CD4-positive, alpha-beta T cell treated with Interleukin-2 at 100 ng/mL for 4 hours (primary cell): ENCODE results near the gene YPEL4.

Experiments
- DNase-seq: peaks from one replicate; pipeline ENCODE4 v3.0.0-alpha.2; 2020; ENCODE audit warnings: low spot score

YPEL4 gene

DNA sequence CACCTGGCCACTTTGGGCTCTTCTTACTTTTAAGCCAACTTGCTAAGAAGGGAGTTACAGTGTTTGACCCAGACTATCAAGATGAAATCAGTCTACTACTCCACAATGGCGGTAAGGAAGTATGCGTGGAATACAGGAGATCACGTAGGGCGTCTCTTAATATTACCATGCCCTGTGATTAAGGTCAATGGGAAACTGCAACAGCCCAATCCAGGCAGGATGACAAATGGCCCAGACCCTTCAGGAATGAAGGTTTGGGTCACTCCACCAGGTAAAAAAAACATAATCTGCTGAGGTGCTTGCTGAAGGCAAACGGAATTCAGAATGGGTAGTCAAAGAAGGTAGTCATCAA, 1.0 kb upstream of the YPEL4 start:
- DNase-seq: no peak

DNA sequence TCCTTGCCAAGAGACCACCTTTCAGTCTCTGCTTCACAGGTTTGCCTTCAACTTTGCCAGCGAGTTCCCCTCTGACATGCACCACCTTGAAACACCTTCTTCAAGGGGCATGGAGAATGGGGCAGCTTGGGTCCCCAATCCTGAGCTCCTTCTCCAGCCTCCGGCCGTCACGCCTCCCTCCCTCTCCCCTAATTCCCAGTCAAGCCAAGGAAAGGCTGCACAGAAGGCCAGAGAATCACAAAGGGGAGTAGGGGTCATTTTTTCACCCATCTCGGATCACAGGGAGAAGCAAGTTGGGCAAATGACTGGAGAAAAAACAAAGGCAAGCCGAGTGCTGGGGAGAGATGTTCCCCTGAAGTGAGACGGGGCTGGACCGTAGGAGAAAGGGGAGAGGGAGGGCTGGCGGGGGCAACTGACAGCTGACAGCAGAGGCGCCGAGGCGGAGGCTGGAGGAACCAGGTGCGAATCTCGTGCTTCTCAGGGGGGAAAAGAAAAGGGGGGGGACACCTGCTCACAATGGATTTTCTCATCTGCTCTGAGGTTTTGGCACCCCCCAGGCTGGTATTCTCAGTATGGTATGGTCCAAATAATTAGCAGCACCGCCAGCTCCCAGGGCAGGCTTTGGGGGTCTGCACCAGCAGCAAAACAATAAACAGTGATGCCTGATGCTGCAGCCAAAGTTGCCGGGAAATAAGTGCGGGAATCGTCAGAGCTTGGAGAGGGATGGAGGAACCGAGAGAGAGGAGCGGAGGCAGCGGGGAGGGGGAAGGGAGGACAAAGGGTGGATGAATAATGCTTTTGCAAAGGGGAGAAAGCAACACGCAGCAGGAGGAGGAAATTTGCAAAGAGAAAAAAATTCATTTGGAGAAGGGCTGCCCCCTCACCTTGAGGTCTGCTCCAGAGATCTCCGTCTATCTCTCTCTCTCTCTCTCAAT, 644 bp downstream of the YPEL4 start:
- DNase-seq: no peak

GRCh38 chr11:57647960-57648800, 1.5 kb downstream of the YPEL4 start:
- DNase-seq: no peak

DNA sequence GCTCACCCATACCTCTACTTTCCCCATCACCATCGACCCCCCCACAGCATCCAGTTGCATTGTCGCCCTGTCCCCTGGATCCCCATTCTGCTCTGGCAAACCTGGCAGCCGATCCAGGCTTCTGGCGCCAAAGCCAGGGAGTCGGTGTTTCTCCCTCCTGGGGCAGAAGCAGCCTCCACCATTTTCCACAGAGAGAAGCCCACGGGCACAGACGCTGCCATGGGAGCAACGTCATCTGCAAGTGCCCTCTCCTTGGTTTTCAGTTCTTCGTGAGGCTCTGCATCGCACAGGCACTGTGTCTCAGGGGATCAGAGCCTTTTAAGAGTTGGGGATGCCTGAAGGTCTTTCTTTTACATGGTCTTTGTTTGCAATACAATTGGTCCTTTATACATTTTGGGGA, 2.3 kb downstream of the YPEL4 start:
- no peak for DNase-seq

- no peak for DNase-seq
These were observed 2.9 kb downstream of the YPEL4 start for GRCh38 chr11:57646799-57647303.

DNA sequence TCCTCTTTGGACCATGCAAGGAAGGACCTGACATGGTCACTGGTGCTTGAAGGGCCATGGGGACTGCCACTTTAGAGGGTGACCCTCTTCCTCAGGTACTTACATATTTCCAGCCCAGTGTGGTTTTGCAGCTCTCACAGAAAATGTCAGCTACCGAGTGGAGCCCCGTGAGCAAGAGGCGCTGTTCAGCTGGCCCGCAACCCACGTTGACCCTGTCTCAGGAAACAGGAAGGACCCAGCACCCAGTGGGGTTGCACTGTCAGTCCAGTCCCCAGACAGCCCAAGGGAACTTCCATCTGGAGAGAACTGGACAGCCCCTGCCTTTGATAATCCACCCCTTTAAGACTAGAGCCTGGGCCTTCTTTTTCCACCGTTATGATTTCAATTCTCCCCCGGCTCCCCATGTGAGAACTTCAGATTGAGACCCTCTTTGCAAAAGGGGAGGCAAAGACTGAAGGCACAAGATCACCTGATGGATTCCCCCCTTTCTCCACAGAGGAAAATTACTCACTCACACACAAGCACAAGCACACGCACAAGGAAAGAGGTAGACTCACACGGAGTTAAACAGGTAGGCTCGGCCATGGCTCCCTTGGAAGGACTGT, 3.4 kb downstream of the YPEL4 start:
- DNase-seq: no peak

DNA sequence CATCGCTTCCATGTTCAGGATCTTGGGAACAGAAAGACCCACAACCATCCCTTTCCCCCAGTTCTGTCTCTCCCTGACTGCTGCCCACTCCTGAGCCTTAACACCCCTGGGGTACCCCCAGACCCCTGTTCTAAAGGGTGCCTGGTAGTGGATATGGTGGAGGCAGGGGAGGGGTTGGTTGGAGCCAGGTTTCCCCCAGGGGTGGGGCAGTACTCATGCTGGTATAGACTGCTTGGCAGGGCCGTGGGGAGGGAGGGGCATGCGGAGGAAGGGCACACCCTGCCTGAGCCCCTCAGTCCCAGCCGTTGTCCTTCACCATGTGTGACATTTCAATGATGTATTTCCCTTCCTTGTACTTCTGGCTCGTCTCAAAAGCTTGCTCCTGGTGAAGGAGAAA, 4.0 kb downstream of the YPEL4 start:
- DNase-seq: no peak

DNA sequence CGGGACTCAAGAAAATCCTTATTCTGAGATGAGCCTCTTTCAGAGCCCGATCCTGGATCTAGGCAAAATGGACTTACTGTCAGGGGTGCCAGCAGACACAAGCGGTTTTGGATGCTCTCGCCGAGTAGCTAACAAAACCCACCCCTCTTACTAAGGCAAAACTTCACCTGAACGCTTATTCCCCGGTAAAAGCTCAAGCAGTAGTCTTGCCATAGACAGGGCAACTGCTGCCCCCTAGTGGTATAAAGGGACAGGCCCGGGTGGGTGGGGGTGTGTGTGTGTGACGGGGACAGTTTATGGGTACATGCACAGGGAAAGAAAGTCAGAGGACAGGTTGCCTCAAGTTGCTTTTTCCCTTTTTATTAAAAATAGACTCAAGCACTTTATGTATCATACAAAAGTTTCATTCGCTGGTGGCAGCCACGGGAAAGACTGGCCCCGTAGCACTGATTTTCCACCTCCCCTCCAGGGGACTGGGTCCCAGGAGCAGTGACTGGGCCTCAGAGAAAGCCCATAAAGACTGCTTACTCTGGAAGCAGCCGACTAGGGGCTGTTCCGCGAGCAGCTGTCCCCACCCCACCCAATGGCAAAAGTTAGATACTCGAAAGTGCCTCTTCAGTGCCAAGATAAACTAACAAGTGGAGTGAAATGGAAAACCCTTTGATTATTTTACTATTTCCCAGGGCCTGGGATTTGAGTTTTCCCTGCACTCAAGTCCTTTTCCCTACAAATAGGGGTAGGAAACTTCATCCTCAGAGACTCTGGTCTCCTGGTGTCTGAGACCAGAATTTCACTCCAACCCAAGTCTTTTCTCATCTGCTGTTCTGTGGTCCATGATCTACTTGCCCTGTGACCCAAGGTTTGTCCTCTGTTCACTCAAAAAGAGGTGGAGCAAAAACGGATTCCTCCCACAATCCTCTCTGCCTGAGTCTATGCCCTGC, 4.7 kb downstream of the YPEL4 start:
- peak; percentile 93 for DNase-seq

GRCh38 chr11:57643802-57644201, 5.9 kb downstream of the YPEL4 start:
- DNase-seq: no peak

DNA sequence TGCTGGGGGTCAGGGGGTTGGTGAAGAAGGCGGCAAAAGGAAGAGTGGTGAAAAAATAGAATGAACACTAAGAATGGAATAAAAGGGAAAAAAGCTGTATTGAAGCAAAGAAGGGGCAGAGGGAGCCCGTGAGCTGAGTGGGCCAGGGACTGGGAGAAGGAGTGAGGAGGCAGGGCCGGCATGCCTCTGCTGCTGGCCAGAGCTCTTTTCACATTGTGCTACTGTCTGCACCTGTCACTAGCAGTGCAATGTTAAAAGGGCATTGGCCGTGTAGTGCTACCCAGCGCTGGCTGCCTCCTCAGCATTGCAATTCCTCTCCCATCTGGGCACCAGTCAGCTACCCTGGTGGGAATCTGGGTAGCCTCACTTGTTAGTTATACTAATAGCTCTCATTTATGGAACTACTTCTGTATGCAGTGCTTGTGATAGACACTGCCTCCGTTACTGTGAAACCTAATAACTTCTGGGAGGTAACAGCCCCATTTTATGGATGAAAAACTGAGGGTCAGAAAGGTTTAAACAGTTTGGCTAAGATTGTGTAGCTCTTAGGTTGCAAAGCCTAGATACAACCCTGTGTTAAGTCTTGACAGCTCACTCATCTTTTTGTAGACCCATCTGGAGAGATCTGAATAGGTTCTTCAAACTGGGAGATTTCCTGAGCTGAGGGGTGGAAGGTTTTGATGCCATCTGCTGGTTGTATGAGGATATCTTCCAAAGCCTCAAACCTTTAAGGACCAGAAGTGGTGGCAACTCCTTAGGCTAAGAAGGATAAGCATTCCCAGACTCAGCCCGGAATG, 8.5 kb downstream of the YPEL4 start:
- DNase-seq: peak; percentile 46

DNA sequence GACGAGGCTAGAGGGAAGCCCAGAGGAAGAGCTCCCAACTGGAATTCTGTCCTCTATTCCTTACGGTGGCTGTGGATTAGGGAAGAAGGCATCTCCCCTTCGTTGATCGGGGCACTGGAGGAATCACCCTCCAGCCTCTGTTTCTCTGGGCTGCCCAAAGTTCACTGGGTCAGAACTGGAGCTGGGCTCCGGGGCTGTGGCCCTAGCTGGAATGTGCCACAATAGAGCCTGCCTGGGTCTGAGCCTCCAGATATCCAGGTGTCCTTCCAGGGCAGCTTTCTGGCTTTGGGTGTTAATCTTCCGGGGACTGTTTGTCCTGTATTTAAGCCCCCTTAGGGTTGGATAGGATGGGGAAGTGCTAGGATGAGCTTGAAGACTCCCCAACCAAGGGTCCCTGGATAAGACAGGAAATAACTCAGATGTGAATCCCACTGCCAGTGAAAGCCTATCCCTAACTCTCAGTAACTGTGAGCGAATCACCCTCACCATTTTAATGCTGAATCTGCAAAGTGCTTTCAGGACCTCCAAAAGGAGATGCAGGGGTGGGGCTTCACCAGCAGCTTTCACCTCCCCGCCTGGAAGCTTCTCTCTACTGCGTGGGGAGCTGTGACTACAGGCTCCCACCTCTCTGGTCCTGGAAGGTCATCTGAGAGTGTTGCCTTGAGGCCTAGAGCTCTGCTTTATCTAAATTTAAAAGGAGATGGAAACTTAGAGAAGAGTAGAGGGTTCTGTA, 9.5 kb downstream of the YPEL4 start:
- DNase-seq: no peak

DNA sequence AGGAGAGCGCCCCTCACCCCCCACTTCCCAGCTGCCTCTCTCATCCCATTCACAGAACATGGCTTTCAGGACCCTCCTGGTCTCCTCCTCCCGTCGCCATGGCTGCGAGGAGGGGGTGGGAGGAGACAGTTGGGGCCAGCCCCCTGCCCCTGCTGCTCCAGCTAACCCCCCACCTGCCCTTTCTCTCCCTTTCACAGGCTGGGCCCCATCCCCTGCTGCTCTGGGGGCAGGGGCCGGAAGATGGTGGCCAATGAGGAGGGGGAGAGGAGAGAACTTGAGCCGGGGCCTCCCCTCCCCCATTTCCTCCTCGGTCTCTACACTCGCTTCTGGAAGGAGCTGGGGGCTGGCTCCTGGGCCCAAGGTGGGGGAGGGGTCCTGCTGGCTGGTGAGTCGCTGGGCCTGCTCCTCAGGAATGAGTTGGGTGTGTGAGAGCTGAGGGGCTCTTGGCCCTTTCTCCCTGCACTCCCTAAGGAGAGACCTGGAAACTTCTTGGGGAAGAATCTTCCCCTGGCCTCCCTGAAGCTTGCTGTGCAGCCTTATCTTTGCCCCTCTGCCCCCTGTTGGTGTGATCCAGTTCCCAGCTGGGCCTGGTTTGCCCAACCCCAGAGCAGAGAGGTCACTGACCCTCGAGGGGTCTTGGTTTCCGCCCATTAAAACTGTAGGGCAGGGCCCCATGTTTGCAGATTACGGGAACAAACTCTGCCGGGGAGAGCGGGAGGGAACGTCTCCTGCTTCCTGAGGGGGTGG, 10.2 kb downstream of the YPEL4 start:
- DNase-seq: no peak

DNA sequence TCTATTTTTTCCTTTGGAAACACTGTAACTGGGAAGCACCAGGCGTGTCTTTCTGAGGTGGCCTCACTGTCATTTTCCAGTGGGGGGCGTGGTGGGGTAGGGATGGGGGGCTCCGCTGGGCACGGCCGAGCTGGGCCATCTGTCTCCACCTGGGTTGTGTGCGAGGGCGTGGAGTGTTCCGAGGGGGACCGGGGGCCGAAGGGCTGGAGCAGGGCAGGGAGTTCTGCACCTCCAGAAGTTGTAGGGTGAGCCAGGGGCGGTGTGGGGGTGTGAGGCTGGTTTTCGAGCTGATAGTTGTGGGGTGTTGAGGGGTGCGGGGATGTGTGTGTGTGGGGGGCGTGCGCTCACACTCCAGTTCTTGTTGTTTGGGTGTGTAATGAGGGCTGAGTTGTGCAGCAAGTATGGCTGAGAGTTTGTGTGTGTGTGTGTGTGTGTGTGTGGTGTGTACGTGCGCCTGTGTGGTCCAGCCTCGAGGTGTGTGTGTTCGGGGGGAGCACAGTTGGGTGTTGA, 10.8 kb downstream of the YPEL4 start:
- no peak for DNase-seq

GRCh38 chr11:57638005-57638781, 11.5 kb downstream of the YPEL4 start:
- DNase-seq: no peak

DNA sequence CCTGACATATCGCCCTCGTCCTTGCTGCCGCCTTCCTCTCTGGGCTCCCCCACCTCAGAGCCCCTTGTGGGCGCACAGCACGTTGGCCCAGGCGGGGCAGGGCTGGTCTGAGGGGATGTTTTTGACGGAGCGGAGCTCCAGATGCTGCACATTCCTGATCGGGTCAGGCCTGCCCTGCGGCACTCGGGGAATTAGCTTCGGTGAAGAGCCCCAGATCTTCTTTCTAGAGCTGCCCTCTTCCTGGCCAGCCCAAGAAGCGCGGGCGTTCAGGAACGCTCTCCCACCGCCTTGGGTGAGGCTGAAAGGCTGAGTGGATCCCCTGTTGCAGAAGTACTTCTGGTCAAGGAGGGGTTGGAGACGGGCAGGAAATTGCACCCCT, 12.1 kb downstream of the YPEL4 start:
- no peak for DNase-seq

GRCh38 chr11:57635246-57635645, 14.5 kb downstream of the YPEL4 start:
- no peak for DNase-seq

- no peak for DNase-seq
These were observed 15.4 kb downstream of the YPEL4 start for GRCh38 chr11:57634311-57634710.

DNA sequence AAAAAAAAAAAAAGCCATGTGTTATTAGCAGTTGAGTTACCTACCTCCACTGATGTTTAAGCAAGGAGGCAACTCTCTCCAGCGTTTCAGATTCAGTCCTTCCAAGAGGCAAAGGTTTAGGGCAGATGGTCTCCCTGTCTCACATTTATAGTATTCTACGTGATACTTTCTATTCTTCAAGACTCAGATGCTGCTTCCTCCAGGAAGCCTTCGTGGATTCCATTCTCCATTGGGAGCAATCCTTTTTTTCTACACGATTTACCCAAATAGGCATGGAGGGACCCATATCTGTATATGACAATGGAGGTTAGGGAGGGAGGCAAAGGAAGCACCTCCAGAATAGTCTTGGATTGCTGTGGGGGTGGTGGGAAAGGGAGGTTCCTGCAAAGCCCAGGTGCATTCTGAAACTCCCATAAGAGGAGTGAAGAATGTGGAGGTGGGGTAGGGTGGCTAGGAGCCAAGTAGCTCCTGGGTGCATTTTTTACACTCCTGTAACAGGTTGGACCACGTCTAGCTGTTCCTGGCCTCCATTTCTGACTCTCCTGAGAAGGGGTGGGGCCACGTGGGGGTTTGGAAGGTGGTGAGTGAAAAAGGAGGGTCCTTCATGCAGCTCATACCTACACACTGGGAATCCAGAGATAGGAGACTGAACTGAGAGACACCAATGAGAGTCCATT, 16.2 kb downstream of the YPEL4 start:
- no peak for DNase-seq
